HepG2 (cell line): ENCODE results near the gene SEZ6. TPM values are rescaled to one million over a fixed set of nuclear protein-coding genes. Genes with fewer than 3 reads are reported as not detected.

Source experiments
- ARNTL ChIP-seq: sonication (generic); formaldehyde crosslinking; IDR thresholded peaks from 2 replicates; pipeline ENCODE4 v1.4.0; 2020; ENCODE audit warnings: mild to moderate bottlenecking, missing genetic modification reagents
- BORCS8-MEF2B ChIP-seq: sonication (generic); formaldehyde crosslinking; IDR thresholded peaks from 2 replicates; pipeline ENCODE4 v1.8.0; 2022; ENCODE audit warnings: mild to moderate bottlenecking, missing genetic modification reagents
- DPF2 ChIP-seq: sonication (generic); formaldehyde crosslinking; IDR thresholded peaks from 2 replicates; pipeline ENCODE4 v1.4.0; 2020; ENCODE audit warnings: mild to moderate bottlenecking, low read depth, missing genetic modification reagents, borderline replicate concordance
- EEA1 ChIP-seq: sonication (generic); formaldehyde crosslinking; IDR thresholded peaks from 2 replicates; pipeline ENCODE4 v1.5.1; 2020; ENCODE audit warnings: mild to moderate bottlenecking, missing genetic modification reagents, borderline replicate concordance
- FOXA3 ChIP-seq: IDR thresholded peaks from 2 replicates; pipeline ENCODE4 v1.6.1; 2016; ENCODE audit warnings: missing genetic modification reagents, missing compliant biosample characterization
- JUN ChIP-seq: sonication (generic); formaldehyde crosslinking; IDR thresholded peaks from 2 replicates; pipeline ENCODE4 v1.4.0; 2020; ENCODE audit warnings: mild to moderate bottlenecking, missing genetic modification reagents
- KLF13 ChIP-seq: sonication (generic); formaldehyde crosslinking; IDR thresholded peaks from 2 replicates; pipeline ENCODE4 v1.4.0; 2020; ENCODE audit warnings: mild to moderate bottlenecking, missing genetic modification reagents
- MED1 ChIP-seq: sonication (generic); formaldehyde crosslinking; IDR thresholded peaks from 2 replicates; pipeline ENCODE4 v1.4.0; 2020; ENCODE audit warnings: missing genetic modification reagents
- MIXL1 ChIP-seq: IDR thresholded peaks from 2 replicates; pipeline ENCODE4 v1.6.1; 2016
- MXI1 ChIP-seq: IDR thresholded peaks from 3 replicates; pipeline ENCODE4 v1.6.1; 2012; ENCODE audit warnings: low read depth, low read length, inconsistent platforms, borderline replicate concordance
- RARA ChIP-seq: IDR thresholded peaks from 2 replicates; pipeline ENCODE4 v1.6.1; 2016; ENCODE audit warnings: missing genetic modification reagents, missing compliant biosample characterization
- SIX4 ChIP-seq: sonication (generic); formaldehyde crosslinking; IDR thresholded peaks from 2 replicates; pipeline ENCODE4 v1.4.0; 2020; ENCODE audit warnings: missing genetic modification reagents
- SKI ChIP-seq: fragments of 450-650 bp; IDR thresholded peaks from one replicate; pipeline ENCODE4 v1.6.1; 2018; ENCODE audit warnings: mild to moderate bottlenecking; ENCODE audit not compliant: partially characterized antibody
- SRSF4 ChIP-seq: fragments of 200-400 bp; formaldehyde crosslinking; IDR thresholded peaks from one replicate; pipeline ENCODE4 v1.6.1; 2018; ENCODE audit warnings: mild to moderate bottlenecking, low read depth, low read length, moderate library complexity; ENCODE audit not compliant: poor library complexity, severe bottlenecking
- STAG1 ChIP-seq: sonication (generic); formaldehyde crosslinking; IDR thresholded peaks from 2 replicates; pipeline ENCODE4 v1.4.0; 2020; ENCODE audit warnings: missing genetic modification reagents
- ZNF274 ChIP-seq: sonication (generic); formaldehyde crosslinking; IDR thresholded peaks from 2 replicates; pipeline ENCODE4 v1.5.1; 2020; ENCODE audit warnings: mild to moderate bottlenecking, missing genetic modification reagents
- ZNF563 ChIP-seq: sonication (generic); formaldehyde crosslinking; IDR thresholded peaks from 2 replicates; pipeline ENCODE4 v1.8.0; 2022; ENCODE audit warnings: mild to moderate bottlenecking, moderate library complexity, missing genetic modification reagents
- ZNF674 ChIP-seq: sonication (generic); formaldehyde crosslinking; IDR thresholded peaks from 2 replicates; pipeline ENCODE4 v1.5.0; 2020; ENCODE audit warnings: low read depth, mild to moderate bottlenecking, missing genetic modification reagents
- ZZZ3 ChIP-seq: sonication (generic); formaldehyde crosslinking; IDR thresholded peaks from 2 replicates; pipeline ENCODE4 v1.4.0; 2020; ENCODE audit warnings: missing genetic modification reagents, mild to moderate bottlenecking, borderline replicate concordance
- polyA plus RNA-seq, 8 experiments: library from polyadenylated mRNA; depleted of rRNA in 3 of 8; stranded (reverse) in 7 of 8; unstranded in 1 of 8; fragments of >200 nt; fragmentation: Illumina TruSeq in 4 of 8; extraction: Trizol in 4 of 8; gene quantifications; 2 replicates each; pipeline versions ENCODE4 v1.2.1 to v1.2.3, GENCODE V29; 2011 to 2016; ENCODE audit warnings: low read depth in 4 of 8, missing spikeins in 1 of 8, mixed read lengths in 1 of 8; ENCODE audit not compliant: insufficient read depth in 1 of 8
- total RNA-seq, 5 experiments: library from RNA; depleted of rRNA; stranded (reverse); fragments of >200 nt; fragmentation: Illumina TruSeq; extraction: Trizol; gene quantifications; 2 replicates each; pipeline ENCODE4 v1.2.3, GENCODE V29; 2016; ENCODE audit warnings: low read depth in 1 of 5
- TF ChIP-seq, protein P1 (sequence below): sonication (generic); formaldehyde crosslinking; IDR thresholded peaks from 2 replicates; pipeline ENCODE4 v1.4.0; 2020; ENCODE audit warnings: mild to moderate bottlenecking, missing genetic modification reagents, borderline replicate concordance
- TF ChIP-seq, protein P2 (sequence below): sonication (generic); formaldehyde crosslinking; IDR thresholded peaks from 2 replicates; pipeline ENCODE4 v1.4.0; 2020; ENCODE audit warnings: missing genetic modification reagents, low read depth, mild to moderate bottlenecking, borderline replicate concordance
- TF ChIP-seq, protein P3 (sequence below): sonication (generic); formaldehyde crosslinking; IDR thresholded peaks from 2 replicates; pipeline ENCODE4 v1.5.0; 2020; ENCODE audit warnings: mild to moderate bottlenecking, missing genetic modification reagents, moderate library complexity

SEZ6 gene
- total and polyA plus RNA-seq, 2 of the 13 experiments (the other 11 are each of a cell fraction or from before 2014, with no cell fraction given) = not detected

DNA sequence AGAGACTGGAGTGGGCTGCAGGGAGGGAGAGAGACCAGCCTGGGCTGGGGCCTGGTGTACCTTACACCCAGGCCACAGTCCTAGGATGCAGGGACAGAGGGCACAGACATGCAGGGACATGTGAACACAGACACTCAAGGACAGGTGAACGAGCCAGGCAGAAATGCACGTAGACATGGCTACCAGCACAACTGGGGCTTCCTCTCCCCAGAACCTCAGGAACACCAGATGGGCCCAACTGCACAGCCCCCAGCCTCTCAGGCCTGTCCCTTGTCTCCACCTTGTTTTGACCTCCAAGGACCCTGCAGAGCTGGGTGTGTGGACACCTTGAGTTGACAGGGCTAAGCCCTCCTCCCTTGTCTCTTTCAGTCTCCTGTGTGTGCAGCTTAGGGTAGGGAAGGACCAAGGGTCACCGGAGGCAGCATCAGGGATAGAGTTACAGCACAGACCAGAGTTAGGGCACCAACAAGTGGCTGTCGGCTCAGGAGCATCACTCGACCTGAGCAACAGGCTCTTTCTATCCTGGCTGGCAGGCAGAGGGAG is 9.2 kb downstream of the SEZ6 start (continued):
- TF ChIP-seq, protein P1, sequence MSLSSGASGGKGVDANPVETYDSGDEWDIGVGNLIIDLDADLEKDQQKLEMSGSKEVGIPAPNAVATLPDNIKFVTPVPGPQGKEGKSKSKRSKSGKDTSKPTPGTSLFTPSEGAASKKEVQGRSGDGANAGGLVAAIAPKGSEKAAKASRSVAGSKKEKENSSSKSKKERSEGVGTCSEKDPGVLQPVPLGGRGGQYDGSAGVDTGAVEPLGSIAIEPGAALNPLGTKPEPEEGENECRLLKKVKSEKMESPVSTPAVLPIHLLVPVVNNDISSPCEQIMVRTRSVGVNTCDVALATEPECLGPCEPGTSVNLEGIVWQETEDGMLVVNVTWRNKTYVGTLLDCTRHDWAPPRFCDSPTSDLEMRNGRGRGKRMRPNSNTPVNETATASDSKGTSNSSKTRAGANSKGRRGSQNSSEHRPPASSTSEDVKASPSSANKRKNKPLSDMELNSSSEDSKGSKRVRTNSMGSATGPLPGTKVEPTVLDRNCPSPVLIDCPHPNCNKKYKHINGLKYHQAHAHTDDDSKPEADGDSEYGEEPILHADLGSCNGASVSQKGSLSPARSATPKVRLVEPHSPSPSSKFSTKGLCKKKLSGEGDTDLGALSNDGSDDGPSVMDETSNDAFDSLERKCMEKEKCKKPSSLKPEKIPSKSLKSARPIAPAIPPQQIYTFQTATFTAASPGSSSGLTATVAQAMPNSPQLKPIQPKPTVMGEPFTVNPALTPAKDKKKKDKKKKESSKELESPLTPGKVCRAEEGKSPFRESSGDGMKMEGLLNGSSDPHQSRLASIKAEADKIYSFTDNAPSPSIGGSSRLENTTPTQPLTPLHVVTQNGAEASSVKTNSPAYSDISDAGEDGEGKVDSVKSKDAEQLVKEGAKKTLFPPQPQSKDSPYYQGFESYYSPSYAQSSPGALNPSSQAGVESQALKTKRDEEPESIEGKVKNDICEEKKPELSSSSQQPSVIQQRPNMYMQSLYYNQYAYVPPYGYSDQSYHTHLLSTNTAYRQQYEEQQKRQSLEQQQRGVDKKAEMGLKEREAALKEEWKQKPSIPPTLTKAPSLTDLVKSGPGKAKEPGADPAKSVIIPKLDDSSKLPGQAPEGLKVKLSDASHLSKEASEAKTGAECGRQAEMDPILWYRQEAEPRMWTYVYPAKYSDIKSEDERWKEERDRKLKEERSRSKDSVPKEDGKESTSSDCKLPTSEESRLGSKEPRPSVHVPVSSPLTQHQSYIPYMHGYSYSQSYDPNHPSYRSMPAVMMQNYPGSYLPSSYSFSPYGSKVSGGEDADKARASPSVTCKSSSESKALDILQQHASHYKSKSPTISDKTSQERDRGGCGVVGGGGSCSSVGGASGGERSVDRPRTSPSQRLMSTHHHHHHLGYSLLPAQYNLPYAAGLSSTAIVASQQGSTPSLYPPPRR = peak; percentile 73
- TF ChIP-seq ZNF563 (CRISPR knock-in tag) = 0 out of 2 replicates have a peak, but pooled peaks have one; percentile 35
- 0 out of 2 replicates have a peak, but pooled peaks have one; percentile 57 for TF ChIP-seq MIXL1
- no peak for TF ChIP-seq KLF13 (CRISPR knock-in tag)
- TF ChIP-seq, protein P2, sequence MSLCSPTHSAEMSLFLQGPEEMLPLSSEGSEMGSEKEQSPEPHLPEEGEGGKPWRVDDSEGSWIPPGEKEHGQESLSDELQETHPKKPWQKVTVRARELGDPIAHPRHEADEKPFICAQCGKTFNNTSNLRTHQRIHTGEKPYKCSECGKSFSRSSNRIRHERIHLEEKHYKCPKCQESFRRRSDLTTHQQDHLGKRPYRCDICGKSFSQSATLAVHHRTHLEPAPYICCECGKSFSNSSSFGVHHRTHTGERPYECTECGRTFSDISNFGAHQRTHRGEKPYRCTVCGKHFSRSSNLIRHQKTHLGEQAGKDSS (CRISPR knock-in tag) = peak; percentile 51; the same call in 1 of the 2 replicates
- TF ChIP-seq EEA1 (CRISPR knock-in tag) = no peak
- TF ChIP-seq ZNF674 (CRISPR knock-in tag) = no peak
- TF ChIP-seq, protein P3, sequence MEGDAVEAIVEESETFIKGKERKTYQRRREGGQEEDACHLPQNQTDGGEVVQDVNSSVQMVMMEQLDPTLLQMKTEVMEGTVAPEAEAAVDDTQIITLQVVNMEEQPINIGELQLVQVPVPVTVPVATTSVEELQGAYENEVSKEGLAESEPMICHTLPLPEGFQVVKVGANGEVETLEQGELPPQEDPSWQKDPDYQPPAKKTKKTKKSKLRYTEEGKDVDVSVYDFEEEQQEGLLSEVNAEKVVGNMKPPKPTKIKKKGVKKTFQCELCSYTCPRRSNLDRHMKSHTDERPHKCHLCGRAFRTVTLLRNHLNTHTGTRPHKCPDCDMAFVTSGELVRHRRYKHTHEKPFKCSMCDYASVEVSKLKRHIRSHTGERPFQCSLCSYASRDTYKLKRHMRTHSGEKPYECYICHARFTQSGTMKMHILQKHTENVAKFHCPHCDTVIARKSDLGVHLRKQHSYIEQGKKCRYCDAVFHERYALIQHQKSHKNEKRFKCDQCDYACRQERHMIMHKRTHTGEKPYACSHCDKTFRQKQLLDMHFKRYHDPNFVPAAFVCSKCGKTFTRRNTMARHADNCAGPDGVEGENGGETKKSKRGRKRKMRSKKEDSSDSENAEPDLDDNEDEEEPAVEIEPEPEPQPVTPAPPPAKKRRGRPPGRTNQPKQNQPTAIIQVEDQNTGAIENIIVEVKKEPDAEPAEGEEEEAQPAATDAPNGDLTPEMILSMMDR (CRISPR knock-in tag) = peak; percentile 41; the same call in 1 of the 2 replicates
- TF ChIP-seq ARNTL (CRISPR knock-in tag) = peak; percentile 89
- peak; percentile 24; the same call in 1 of the 2 replicates for TF ChIP-seq FOXA3 (CRISPR knock-in tag)
- TF ChIP-seq MXI1 = no peak
- TF ChIP-seq RARA (CRISPR knock-in tag) = peak; percentile 79
- TF ChIP-seq ZNF274 (CRISPR knock-in tag) = 0 out of 2 replicates have a peak, but pooled peaks have one; percentile 2
- TF ChIP-seq SKI = peak; percentile 50
- no peak for TF ChIP-seq SRSF4
- TF ChIP-seq STAG1 (CRISPR knock-in tag) = peak; percentile 4; the same call in 1 of the 2 replicates
- TF ChIP-seq SIX4 (CRISPR knock-in tag) = peak; percentile 68; the same call in 1 of the 2 replicates
- peak; percentile 49; the same call in 1 of the 2 replicates for TF ChIP-seq DPF2 (CRISPR knock-in tag)
- TF ChIP-seq MED1 (CRISPR knock-in tag) = peak; percentile 60
- no peak for TF ChIP-seq BORCS8-MEF2B (CRISPR knock-in tag)
- peak; percentile 80; the same call in 1 of the 2 replicates for TF ChIP-seq ZZZ3 (CRISPR knock-in tag)
- 0 out of 2 replicates have a peak, but pooled peaks have one; percentile 38 for TF ChIP-seq JUN (CRISPR knock-in tag)
